Measurements from ENCODE around the gene ZMIZ1.

DNA sequence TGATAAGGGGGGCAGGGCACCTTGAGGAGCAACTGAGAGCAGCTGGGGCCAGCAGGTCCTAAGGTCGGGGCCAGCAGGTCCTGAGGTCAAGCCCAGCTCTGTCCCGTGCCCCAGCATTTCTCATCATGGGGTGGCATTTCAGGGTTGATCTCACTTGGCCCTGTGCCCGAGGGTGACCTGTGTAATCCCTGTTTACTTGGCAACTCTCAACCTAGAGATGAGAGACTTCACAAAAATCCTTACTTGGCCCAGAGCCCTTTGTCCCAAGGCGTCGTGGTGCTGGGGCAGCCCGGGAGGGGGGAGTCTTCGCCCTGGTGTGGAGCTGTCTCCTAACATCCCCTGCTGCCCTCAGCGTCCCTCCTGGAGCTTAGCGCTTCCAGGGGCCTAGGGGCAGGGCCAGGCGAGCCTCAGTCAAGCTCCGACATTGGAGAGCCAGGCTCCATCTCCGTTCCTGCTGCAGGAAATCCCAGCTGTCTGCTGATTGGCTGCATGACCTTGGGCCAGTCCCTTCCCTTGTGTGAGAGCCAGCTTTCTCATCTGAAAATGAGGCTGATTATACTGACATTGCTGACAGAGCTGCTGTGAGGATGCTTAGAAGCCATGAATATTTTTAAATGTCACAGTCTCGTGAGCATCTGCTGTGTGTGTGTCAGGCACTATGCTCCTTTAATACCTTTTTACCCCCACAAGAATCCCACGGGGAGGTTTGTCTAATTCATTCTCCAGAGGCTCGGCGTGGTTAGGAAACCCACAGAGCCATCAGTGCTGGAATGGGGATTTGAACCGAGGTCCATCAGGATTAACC is 94.3 kb downstream of the ZMIZ1 start:
- TF ChIP-seq EGR1 (IDR thresholded peaks at IDR 0.05; ENCODE audit: low read depth) = no peak
- no peak for TF ChIP-seq JUND (IDR thresholded peaks at IDR 0.05)
